SK-N-SH (cell line): ENCODE measurements around the gene EFHC1. TPM values are rescaled to one million over a fixed set of nuclear protein-coding genes. Genes with fewer than 3 reads are reported as not detected.

Experiments
- CTCF ChIA-PET: fragments of 300-600, 350-600 bp; formaldehyde crosslinking; extraction: SDS; loops from one replicate; lab custom pipeline; 2021; lab: Yijun Ruan, JAX
- POLR2A ChIA-PET: fragments of 350-600 bp; sonication (Branson Sonifier 250); formaldehyde crosslinking; extraction: SDS; loops from one replicate; lab custom pipeline; 2020; ENCODE audit warnings: antibody characterized with exemption, inconsistent platforms; lab: Yijun Ruan, JAX
- DNase-seq: peaks from one replicate; pipeline ENCODE4 v3.0.0; 2012
- H2AFZ ChIP-seq: fragments of 200-600 bp; sonication (generic); 2 replicates; pipeline ENCODE4 v1.8.1; 2016; ENCODE audit warnings: antibody characterized with exemption, mild to moderate bottlenecking, low read depth
- H3F3A ChIP-seq: fragments of 200-600 bp; sonication (generic); replicated peaks from 2 replicates; pipeline ENCODE3; 2016; ENCODE audit warnings: antibody characterized with exemption, mild to moderate bottlenecking; ENCODE audit not compliant: insufficient read depth
- H3K27ac ChIP-seq, 2 experiments: fragments of 200-500 bp in 1 of 2; fragments of 200-600 bp in 1 of 2; sonication (Bioruptor generic) in 1 of 2; sonication (generic), shearing (Covaris generic) in 1 of 2; 2 replicates each; pipeline versions ENCODE4 v1.5.1 to v1.6.1; 2014 to 2016; ENCODE audit warnings: low read depth in 2 of 2, inconsistent platforms in 1 of 2, low read length in 1 of 2, mild to moderate bottlenecking in 1 of 2, mixed read lengths in 1 of 2
- H3K27me3 ChIP-seq: fragments of 200-600 bp; sonication (generic), shearing (Covaris generic); 2 replicates; pipeline ENCODE4 v1.6.1; 2016; ENCODE audit warnings: mixed run types; ENCODE audit not compliant: insufficient read depth
- H3K36me3 ChIP-seq, 2 experiments: fragments of 200-500 bp in 1 of 2; fragments of 200-600 bp in 1 of 2; sonication (Bioruptor generic) in 1 of 2; sonication (generic) in 1 of 2; replicated peaks in 1 of 2; 2 replicates each; pipeline versions ENCODE3 to v1.5.1; 2014 to 2016; ENCODE audit warnings: low read length in 1 of 2, mild to moderate bottlenecking in 1 of 2; ENCODE audit not compliant: insufficient read depth in 2 of 2, control insufficient read depth in 1 of 2
- H3K4me1 ChIP-seq, 2 experiments: fragments of 200-500 bp in 1 of 2; fragments of 200-600 bp in 1 of 2; sonication (Bioruptor generic) in 1 of 2; sonication (generic), shearing (Covaris generic) in 1 of 2; 2 replicates each; pipeline versions ENCODE4 v1.5.1 to v1.6.1; 2014 to 2016; ENCODE audit warnings: low read depth in 1 of 2, low read length in 1 of 2, mixed run types in 1 of 2; ENCODE audit not compliant: insufficient read depth in 2 of 2, control insufficient read depth in 1 of 2
- H3K4me2 ChIP-seq: fragments of 200-600 bp; sonication (generic), shearing (Covaris generic); 2 replicates; pipeline ENCODE4 v1.6.1; 2017; ENCODE audit warnings: mixed run types
- H3K4me3 ChIP-seq, 2 experiments: fragments of 200-500 bp in 1 of 2; fragments of 200-600 bp in 1 of 2; sonication (Bioruptor generic) in 1 of 2; sonication (generic), shearing (Covaris generic) in 1 of 2; 2 replicates each; pipeline versions ENCODE4 v1.5.1 to v1.8.1; 2014 to 2016; ENCODE audit warnings: low read depth in 2 of 2, inconsistent platforms in 1 of 2, low read length in 1 of 2, mild to moderate bottlenecking in 1 of 2, mixed read lengths in 1 of 2, moderate library complexity in 1 of 2
- H3K79me2 ChIP-seq: fragments of 200-600 bp; sonication (generic); 2 replicates; pipeline ENCODE4 v1.8.1; 2017; ENCODE audit warnings: mild to moderate bottlenecking; ENCODE audit not compliant: insufficient read depth
- H3K9ac ChIP-seq: fragments of 200-600 bp; sonication (generic); 2 replicates; pipeline ENCODE4 v1.6.1; 2017; ENCODE audit warnings: mixed run types
- H3K9me2 ChIP-seq: fragments of 200-600 bp; sonication (generic); 2 replicates; pipeline ENCODE4 v1.6.1; 2017; ENCODE audit warnings: mixed run types
- H3K9me3 ChIP-seq: fragments of 200-600 bp; sonication (generic); 2 replicates; pipeline ENCODE4 v1.6.1; 2017; ENCODE audit warnings: mixed run types, mild to moderate bottlenecking, moderate library complexity
- H4K20me1 ChIP-seq: fragments of 200-600 bp; sonication (generic); 2 replicates; pipeline ENCODE4 v1.6.1; 2017; ENCODE audit warnings: mild to moderate bottlenecking, mixed run types; ENCODE audit not compliant: insufficient read depth
- CHD2 ChIP-seq: fragments of 150-350 bp; IDR thresholded peaks from 2 replicates; pipeline ENCODE4 v1.6.1; 2018; ENCODE audit warnings: low read length; ENCODE audit not compliant: partially characterized antibody
- ELF1 ChIP-seq: IDR thresholded peaks from 2 replicates; pipeline ENCODE4 v1.4.0; 2012
- EP300 ChIP-seq, 2 experiments: IDR thresholded peaks; 2 replicates each; pipeline versions ENCODE4 v1.4.0 to v1.6.1; 2012; ENCODE audit warnings: borderline replicate concordance in 1 of 2, low read depth in 1 of 2, low read length in 1 of 2
- FOSL2 ChIP-seq: IDR thresholded peaks from 2 replicates; pipeline ENCODE4 v1.4.0; 2012; ENCODE audit warnings: low read depth, mild to moderate bottlenecking, moderate library complexity, borderline replicate concordance
- FOXJ3 ChIP-seq: sonication (generic); formaldehyde crosslinking; IDR thresholded peaks from 2 replicates; pipeline ENCODE4 v1.5.1; 2020; ENCODE audit warnings: mild to moderate bottlenecking, missing genetic modification reagents
- GATA2 ChIP-seq: sonication (generic); formaldehyde crosslinking; IDR thresholded peaks from 2 replicates; pipeline ENCODE4 v1.5.0; 2020; ENCODE audit warnings: mild to moderate bottlenecking, missing genetic modification reagents
- MEF2A ChIP-seq: IDR thresholded peaks from 2 replicates; pipeline ENCODE4 v1.4.0; 2012; ENCODE audit warnings: low read depth, borderline replicate concordance
- MXI1 ChIP-seq: IDR thresholded peaks from 2 replicates; pipeline ENCODE4 v1.6.1; 2012; ENCODE audit warnings: mild to moderate bottlenecking, low read depth, low read length, improper control_type of control experiment
- NFIC ChIP-seq: IDR thresholded peaks from 2 replicates; pipeline ENCODE4 v1.4.0; 2012; ENCODE audit warnings: borderline replicate concordance
- POLR2AphosphoS5 ChIP-seq: IDR thresholded peaks from 2 replicates; pipeline ENCODE4 v1.6.1; 2012; ENCODE audit warnings: low read depth, low read length
- RFX5 ChIP-seq: IDR thresholded peaks from 2 replicates; pipeline ENCODE4 v1.6.1; 2012; ENCODE audit warnings: mild to moderate bottlenecking, improper control_type of control experiment, low read length
- RXRA ChIP-seq: IDR thresholded peaks from 2 replicates; pipeline ENCODE4 v1.4.0; 2012; ENCODE audit warnings: low read depth, mild to moderate bottlenecking, borderline replicate concordance
- SMC3 ChIP-seq: IDR thresholded peaks from 2 replicates; pipeline ENCODE4 v1.6.1; 2012; ENCODE audit warnings: low read depth, low read length, improper control_type of control experiment
- TAF1 ChIP-seq: IDR thresholded peaks from 2 replicates; pipeline ENCODE4 v1.6.1; 2012; ENCODE audit warnings: low read depth, mild to moderate bottlenecking, low read length, moderate library complexity, borderline replicate concordance
- TCF12 ChIP-seq: IDR thresholded peaks from 2 replicates; pipeline ENCODE4 v1.4.0; 2012
- WGBS: methylation state at CpG from one replicate; pipeline ENCODE4 v1.1.6; 2017; ENCODE audit warnings: low lambda C conversion rate; 5-methylcytosine and 5-hydroxymethylcytosine counted together
- polyA plus RNA-seq, 3 experiments: library from polyadenylated mRNA; depleted of rRNA; stranded (reverse); fragments of >200 nt; gene quantifications; 2 replicates each; pipeline ENCODE4 v1.2.3, GENCODE V29; 2012
- TF ChIP-seq, protein P1 (sequence below): IDR thresholded peaks from 2 replicates; pipeline ENCODE4 v1.4.0; 2012; ENCODE audit warnings: low read depth
- TF ChIP-seq, protein P2 (sequence below): IDR thresholded peaks from 2 replicates; pipeline ENCODE4 v1.4.0; 2012; ENCODE audit warnings: low read depth, borderline replicate concordance
- TF ChIP-seq, protein P3 (sequence below): fragments of 150-350 bp; IDR thresholded peaks from 2 replicates; pipeline ENCODE4 v1.6.1; 2016; ENCODE audit warnings: mild to moderate bottlenecking, low read depth, low read length
- TF ChIP-seq, protein P4 (sequence below): fragments of 200-600 bp; sonication (generic); IDR thresholded peaks from 2 replicates; pipeline ENCODE4 v1.6.1; 2017; ENCODE audit warnings: antibody characterized with exemption, mild to moderate bottlenecking, moderate library complexity

EFHC1 gene
- polyA plus RNA-seq, 1 of the 3 experiments (the other 2 are of a cell fraction): 39.4 TPM

DNA sequence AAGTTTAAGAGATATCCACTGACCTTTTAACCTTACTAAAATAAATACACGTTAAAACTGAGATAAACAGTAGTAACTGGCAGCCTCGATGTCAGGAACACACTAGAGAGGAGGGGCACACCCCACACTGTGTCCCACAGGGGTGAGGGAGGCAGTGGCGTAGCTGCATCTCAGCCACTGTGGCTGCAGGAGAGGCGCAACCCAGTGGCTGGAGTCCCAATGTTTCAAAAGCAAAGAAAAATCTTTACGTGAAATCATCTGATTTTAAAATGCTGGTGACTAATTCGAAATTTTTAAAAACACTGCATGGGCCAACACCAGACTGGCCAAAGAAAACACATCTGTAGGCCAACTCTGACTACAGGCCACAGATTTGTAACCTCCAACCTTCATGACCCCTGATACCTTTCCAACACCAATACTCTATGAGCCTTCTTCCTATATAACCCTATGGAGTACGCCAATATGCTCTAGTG is 102.0 kb downstream of the EFHC1 start:
- H3K4me1 ChIP-seq: peaks cover 41 to 50% of the 10 kb centered on the region in 2 experiments
- WGBS: 53% methylated on average over 7 of the region's 7 CpGs
- ChIA-PET CTCF (interaction anchor here (1.0 to 2.5 kb wide), 3 partner anchors 13 to 55 kb away, joined by 3 to 12 read pairs (median 3); partner anchors contain the start of gene TRAM2), POLR2A (interaction anchor here (0.7 kb wide), 1 partner anchor 88 kb away, joined by 3 read pairs; no protein-coding TSS in a partner anchor)
- peak overlapping the region; percentile 68 to 76 for H3K27ac ChIP-seq
- H3K4me3 ChIP-seq: no peak overlapping the region
- no peak overlapping the region for H2AFZ ChIP-seq
- peaks cover 36% of the 10 kb centered on the region for H3F3A ChIP-seq
- H3K4me2 ChIP-seq: peak overlapping the region; percentile 35
- peaks cover 78% of the 10 kb centered on the region for H3K79me2 ChIP-seq
- H3K36me3 ChIP-seq: peaks cover 7 to 12% of the 10 kb centered on the region in 2 experiments
- DNase-seq: peak; percentile 39
- H3K9me2 ChIP-seq: no peaks in the 10 kb centered on the region
- H3K27me3 ChIP-seq: no peaks in the 10 kb centered on the region
- TF ChIP-seq, protein P1, sequence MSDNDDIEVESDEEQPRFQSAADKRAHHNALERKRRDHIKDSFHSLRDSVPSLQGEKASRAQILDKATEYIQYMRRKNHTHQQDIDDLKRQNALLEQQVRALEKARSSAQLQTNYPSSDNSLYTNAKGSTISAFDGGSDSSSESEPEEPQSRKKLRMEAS: 0 out of 2 replicates have a peak, but pooled peaks have one; percentile 7
- TF ChIP-seq RXRA (peak; percentile 9; the same call in 1 of the 2 replicates), MEF2A (no peak), TAF1 (no peak), NFIC (peak; percentile 77), TCF12 (peak; percentile 49), EP300 (IDR thresholded peaks at IDR 0.05; ENCODE audit: borderline replicate concordance in 1 of 2, low read depth in 1 of 2, low read length in 1 of 2) (0 out of 4 replicates have a peak, but pooled peaks of 1 of the 2 experiments have one; percentile 8), FOSL2 (0 out of 2 replicates have a peak, but pooled peaks have one; percentile 11), POLR2AphosphoS5 (no peak), GATA2 (peak; percentile 32; the same call in 1 of the 2 replicates)
- TF ChIP-seq, protein P2, sequence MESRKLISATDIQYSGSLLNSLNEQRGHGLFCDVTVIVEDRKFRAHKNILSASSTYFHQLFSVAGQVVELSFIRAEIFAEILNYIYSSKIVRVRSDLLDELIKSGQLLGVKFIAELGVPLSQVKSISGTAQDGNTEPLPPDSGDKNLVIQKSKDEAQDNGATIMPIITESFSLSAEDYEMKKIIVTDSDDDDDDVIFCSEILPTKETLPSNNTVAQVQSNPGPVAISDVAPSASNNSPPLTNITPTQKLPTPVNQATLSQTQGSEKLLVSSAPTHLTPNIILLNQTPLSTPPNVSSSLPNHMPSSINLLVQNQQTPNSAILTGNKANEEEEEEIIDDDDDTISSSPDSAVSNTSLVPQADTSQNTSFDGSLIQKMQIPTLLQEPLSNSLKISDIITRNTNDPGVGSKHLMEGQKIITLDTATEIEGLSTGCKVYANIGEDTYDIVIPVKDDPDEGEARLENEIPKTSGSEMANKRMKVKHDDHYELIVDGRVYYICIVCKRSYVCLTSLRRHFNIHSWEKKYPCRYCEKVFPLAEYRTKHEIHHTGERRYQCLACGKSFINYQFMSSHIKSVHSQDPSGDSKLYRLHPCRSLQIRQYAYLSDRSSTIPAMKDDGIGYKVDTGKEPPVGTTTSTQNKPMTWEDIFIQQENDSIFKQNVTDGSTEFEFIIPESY: no peak
- no peaks in the 10 kb centered on the region for H4K20me1 ChIP-seq
- H3K9me3 ChIP-seq: no peaks in the 10 kb centered on the region
- no peak overlapping the region; the same call in 1 of the 2 replicates for H3K9ac ChIP-seq

DNA sequence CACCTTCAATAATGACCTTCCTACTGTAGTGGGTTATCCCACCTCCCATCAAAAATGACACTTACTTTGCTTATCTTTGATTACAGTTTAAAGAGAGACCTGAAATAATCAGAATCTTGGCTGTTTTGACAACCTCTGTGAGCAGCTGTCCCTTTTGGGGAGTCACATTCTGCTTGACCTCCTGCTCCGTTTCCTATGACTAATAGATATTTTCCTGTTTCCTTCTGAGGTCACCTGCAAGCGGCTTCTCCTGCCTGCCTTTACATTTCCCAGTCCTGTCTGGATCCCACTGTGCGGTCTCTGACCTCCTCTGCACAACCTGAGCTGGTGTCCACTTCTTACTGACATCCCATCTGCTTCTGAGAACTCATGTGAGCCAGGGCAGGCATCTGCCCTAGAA is 102.5 kb downstream of the EFHC1 start:
- POLR2A ChIA-PET: interaction anchor here (0.7 to 1.0 kb wide), 2 partner anchors 88 to 103 kb away, joined by 3 read pairs; no protein-coding TSS in a partner anchor
- Histone ChIP-seq H3K27ac (peak overlapping the region; percentile 68 to 76), H3K9ac (no peak overlapping the region), H4K20me1 (no peaks in the 10 kb centered on the region), H2AFZ (no peak overlapping the region), H3K9me2 (no peaks in the 10 kb centered on the region), H3K27me3 (no peaks in the 10 kb centered on the region), H3K4me1 (peaks cover 39 to 45% of the 10 kb centered on the region in 2 experiments), H3K4me3 (no peak overlapping the region), H3K9me3 (no peaks in the 10 kb centered on the region), H3K4me2 (peak overlapping the region; percentile 35), H3F3A (peaks cover 36% of the 10 kb centered on the region), H3K79me2 (peaks cover 78% of the 10 kb centered on the region), H3K36me3 (peaks cover 7 to 11% of the 10 kb centered on the region in 2 experiments)
- DNase-seq: no peak
- CTCF ChIA-PET: interaction anchor here (0.8 to 2.5 kb wide), 3 partner anchors 14 to 129 kb away, joined by 3 to 12 read pairs (median 4); partner anchors contain the start of gene TRAM2
- WGBS: 31% methylated on average over 3 of the region's 3 CpGs
- TF ChIP-seq, protein P3, sequence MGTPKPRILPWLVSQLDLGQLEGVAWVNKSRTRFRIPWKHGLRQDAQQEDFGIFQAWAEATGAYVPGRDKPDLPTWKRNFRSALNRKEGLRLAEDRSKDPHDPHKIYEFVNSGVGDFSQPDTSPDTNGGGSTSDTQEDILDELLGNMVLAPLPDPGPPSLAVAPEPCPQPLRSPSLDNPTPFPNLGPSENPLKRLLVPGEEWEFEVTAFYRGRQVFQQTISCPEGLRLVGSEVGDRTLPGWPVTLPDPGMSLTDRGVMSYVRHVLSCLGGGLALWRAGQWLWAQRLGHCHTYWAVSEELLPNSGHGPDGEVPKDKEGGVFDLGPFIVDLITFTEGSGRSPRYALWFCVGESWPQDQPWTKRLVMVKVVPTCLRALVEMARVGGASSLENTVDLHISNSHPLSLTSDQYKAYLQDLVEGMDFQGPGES: no peak
- TF ChIP-seq, protein P2: no peak
- TF ChIP-seq, protein P4, sequence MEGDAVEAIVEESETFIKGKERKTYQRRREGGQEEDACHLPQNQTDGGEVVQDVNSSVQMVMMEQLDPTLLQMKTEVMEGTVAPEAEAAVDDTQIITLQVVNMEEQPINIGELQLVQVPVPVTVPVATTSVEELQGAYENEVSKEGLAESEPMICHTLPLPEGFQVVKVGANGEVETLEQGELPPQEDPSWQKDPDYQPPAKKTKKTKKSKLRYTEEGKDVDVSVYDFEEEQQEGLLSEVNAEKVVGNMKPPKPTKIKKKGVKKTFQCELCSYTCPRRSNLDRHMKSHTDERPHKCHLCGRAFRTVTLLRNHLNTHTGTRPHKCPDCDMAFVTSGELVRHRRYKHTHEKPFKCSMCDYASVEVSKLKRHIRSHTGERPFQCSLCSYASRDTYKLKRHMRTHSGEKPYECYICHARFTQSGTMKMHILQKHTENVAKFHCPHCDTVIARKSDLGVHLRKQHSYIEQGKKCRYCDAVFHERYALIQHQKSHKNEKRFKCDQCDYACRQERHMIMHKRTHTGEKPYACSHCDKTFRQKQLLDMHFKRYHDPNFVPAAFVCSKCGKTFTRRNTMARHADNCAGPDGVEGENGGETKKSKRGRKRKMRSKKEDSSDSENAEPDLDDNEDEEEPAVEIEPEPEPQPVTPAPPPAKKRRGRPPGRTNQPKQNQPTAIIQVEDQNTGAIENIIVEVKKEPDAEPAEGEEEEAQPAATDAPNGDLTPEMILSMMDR: no peak
- TF ChIP-seq ELF1 (no peak), RXRA (0 out of 2 replicates have a peak, but pooled peaks have one; percentile 6), SMC3 (no peak), RFX5 (no peak), EP300 (IDR thresholded peaks at IDR 0.05; ENCODE audit: borderline replicate concordance in 1 of 2, low read depth in 1 of 2, low read length in 1 of 2) (0 out of 4 replicates have a peak, but pooled peaks of 1 of the 2 experiments have one; percentile 2), FOXJ3 (CRISPR knock-in tag) (no peak), MXI1 (no peak), CHD2 (no peak)
